ENCODE results near the gene ETNK2.
A peak's percentile ranks its signal among the peaks of the same experiment; 100 is the strongest.

Gene ETNK2

GRCh38 chr1:204161609-204162493, 10.0 kb upstream of the ETNK2 start:
- Histone ChIP-seq H3K9ac (ENCODE audit: low read depth in 1 of 2, low read length in 2 of 2) (no peak overlapping the region), H3K36me3 (ENCODE audit: control insufficient read depth in 1 of 2, insufficient read depth in 2 of 2, low read length in 2 of 2) (no peaks in the 10 kb centered on the region), H3K27ac (ENCODE audit: low read depth, low read length) (no peak overlapping the region), H3K4me1 (ENCODE audit: control insufficient read depth in 1 of 2, insufficient read depth in 2 of 2, low read length in 2 of 2) (peaks cover 0 to 4% of the 10 kb centered on the region in 2 donors), H3K27me3 (ENCODE audit: control insufficient read depth in 1 of 2, insufficient read depth in 2 of 2, low read length in 2 of 2) (peaks cover 0 to 9% of the 10 kb centered on the region in 2 donors), H3K9me3 (ENCODE audit: control insufficient read depth in 1 of 2, low read length in 2 of 2) (no peaks in the 10 kb centered on the region), H3K4me3 (ENCODE audit: low read depth in 1 of 2, low read length in 2 of 2) (no peak overlapping the region)

- Histone ChIP-seq H3K9me3 (ENCODE audit: control insufficient read depth in 1 of 2, low read length in 2 of 2) (no peaks in the 10 kb centered on the region), H3K4me3 (ENCODE audit: low read depth in 1 of 2, low read length in 2 of 2) (no peak overlapping the region)
Measured at GRCh38 chr1:204157962-204158361, 6.1 kb upstream of the ETNK2 start.

GRCh38 chr1:204155881-204156280, 4.0 kb upstream of the ETNK2 start:
- Histone ChIP-seq H3K9ac (ENCODE audit: low read depth in 1 of 2, low read length in 2 of 2) (no peak overlapping the region), H3K4me3 (ENCODE audit: low read depth in 1 of 2, low read length in 2 of 2) (no peak overlapping the region), H3K27ac (ENCODE audit: low read depth, low read length) (no peak overlapping the region), H3K36me3 (ENCODE audit: control insufficient read depth in 1 of 2, insufficient read depth in 2 of 2, low read length in 2 of 2) (no peaks in the 10 kb centered on the region), H3K4me1 (ENCODE audit: control insufficient read depth in 1 of 2, insufficient read depth in 2 of 2, low read length in 2 of 2) (peaks cover 0 to 10% of the 10 kb centered on the region in 2 donors), H3K9me3 (ENCODE audit: control insufficient read depth in 1 of 2, low read length in 2 of 2) (no peaks in the 10 kb centered on the region), H3K27me3 (ENCODE audit: control insufficient read depth in 1 of 2, insufficient read depth in 2 of 2, low read length in 2 of 2) (peaks cover 5 to 13% of the 10 kb centered on the region in 2 donors)

More at GRCh38 chr1:204157962-204158361, 6.1 kb upstream of the ETNK2 start:
- Histone ChIP-seq H3K27me3 (ENCODE audit: control insufficient read depth in 1 of 2, insufficient read depth in 2 of 2, low read length in 2 of 2) (peaks cover 0 to 13% of the 10 kb centered on the region in 2 donors), H3K4me1 (ENCODE audit: control insufficient read depth in 1 of 2, insufficient read depth in 2 of 2, low read length in 2 of 2) (peaks cover 0 to 4% of the 10 kb centered on the region in 2 donors), H3K36me3 (ENCODE audit: control insufficient read depth in 1 of 2, insufficient read depth in 2 of 2, low read length in 2 of 2) (no peaks in the 10 kb centered on the region), H3K27ac (ENCODE audit: low read depth, low read length) (no peak overlapping the region), H3K9ac (ENCODE audit: low read depth in 1 of 2, low read length in 2 of 2) (no peak overlapping the region)

GRCh38 chr1:204154568-204155255, 2.9 kb upstream of the ETNK2 start:
- Histone ChIP-seq H3K9ac (ENCODE audit: low read depth in 1 of 2, low read length in 2 of 2) (no peak overlapping the region), H3K27ac (ENCODE audit: low read depth, low read length) (no peak overlapping the region), H3K4me1 (ENCODE audit: control insufficient read depth in 1 of 2, insufficient read depth in 2 of 2, low read length in 2 of 2) (peaks cover 0 to 10% of the 10 kb centered on the region in 2 donors), H3K36me3 (ENCODE audit: control insufficient read depth in 1 of 2, insufficient read depth in 2 of 2, low read length in 2 of 2) (no peaks in the 10 kb centered on the region), H3K4me3 (ENCODE audit: low read depth in 1 of 2, low read length in 2 of 2) (no peak overlapping the region), H3K9me3 (ENCODE audit: control insufficient read depth in 1 of 2, low read length in 2 of 2) (no peaks in the 10 kb centered on the region), H3K27me3 (ENCODE audit: control insufficient read depth in 1 of 2, insufficient read depth in 2 of 2, low read length in 2 of 2) (peaks cover 5 to 13% of the 10 kb centered on the region in 2 donors)

GRCh38 chr1:204153667-204154066, 1.8 kb upstream of the ETNK2 start:
- Histone ChIP-seq H3K9ac (ENCODE audit: low read depth in 1 of 2, low read length in 2 of 2) (no peak overlapping the region), H3K27ac (ENCODE audit: low read depth, low read length) (no peak overlapping the region), H3K4me1 (ENCODE audit: control insufficient read depth in 1 of 2, insufficient read depth in 2 of 2, low read length in 2 of 2) (peaks cover 0 to 10% of the 10 kb centered on the region in 2 donors), H3K36me3 (ENCODE audit: control insufficient read depth in 1 of 2, insufficient read depth in 2 of 2, low read length in 2 of 2) (no peaks in the 10 kb centered on the region), H3K9me3 (ENCODE audit: control insufficient read depth in 1 of 2, low read length in 2 of 2) (no peaks in the 10 kb centered on the region), H3K4me3 (ENCODE audit: low read depth in 1 of 2, low read length in 2 of 2) (no peak overlapping the region), H3K27me3 (ENCODE audit: control insufficient read depth in 1 of 2, insufficient read depth in 2 of 2, low read length in 2 of 2) (peaks cover 5 to 13% of the 10 kb centered on the region in 2 donors)

GRCh38 chr1:204152310-204153044, 633 bp upstream of the ETNK2 start:
- Histone ChIP-seq H3K4me3 (ENCODE audit: low read depth in 1 of 2, low read length in 2 of 2) (peak overlapping the region; percentile 46 to 54), H3K9me3 (ENCODE audit: control insufficient read depth in 1 of 2, low read length in 2 of 2) (no peaks in the 10 kb centered on the region), H3K27ac (ENCODE audit: low read depth, low read length) (no peak overlapping the region), H3K9ac (ENCODE audit: low read depth in 1 of 2, low read length in 2 of 2) (no peak overlapping the region), H3K36me3 (ENCODE audit: control insufficient read depth in 1 of 2, insufficient read depth in 2 of 2, low read length in 2 of 2) (no peaks in the 10 kb centered on the region), H3K27me3 (ENCODE audit: control insufficient read depth in 1 of 2, insufficient read depth in 2 of 2, low read length in 2 of 2) (peaks cover 5 to 13% of the 10 kb centered on the region in 2 donors), H3K4me1 (ENCODE audit: control insufficient read depth in 1 of 2, insufficient read depth in 2 of 2, low read length in 2 of 2) (peaks cover 0 to 10% of the 10 kb centered on the region in 2 donors)

GRCh38 chr1:204150702-204151551, 917 bp downstream of the ETNK2 start:
- Histone ChIP-seq H3K9ac (ENCODE audit: low read depth in 1 of 2, low read length in 2 of 2) (peak overlapping the region in 1 of 2 donors; percentile 52), H3K4me3 (ENCODE audit: low read depth in 1 of 2, low read length in 2 of 2) (peak overlapping the region; percentile 48 to 61)

GRCh38 chr1:204149635-204150565, 1.9 kb downstream of the ETNK2 start:
- no peaks in the 10 kb centered on the region for H3K36me3 ChIP-seq (ENCODE audit: control insufficient read depth in 1 of 2, insufficient read depth in 2 of 2, low read length in 2 of 2)
- H3K9ac ChIP-seq (ENCODE audit: low read depth in 1 of 2, low read length in 2 of 2), result no peak overlapping the region
- H3K27me3 ChIP-seq (ENCODE audit: control insufficient read depth in 1 of 2, insufficient read depth in 2 of 2, low read length in 2 of 2), result peaks cover 5 to 13% of the 10 kb centered on the region in 2 donors
- no peak overlapping the region for H3K27ac ChIP-seq (ENCODE audit: low read depth, low read length)
- H3K4me1 ChIP-seq (ENCODE audit: control insufficient read depth in 1 of 2, insufficient read depth in 2 of 2, low read length in 2 of 2), result peaks cover 0 to 10% of the 10 kb centered on the region in 2 donors
- H3K9me3 ChIP-seq (ENCODE audit: control insufficient read depth in 1 of 2, low read length in 2 of 2), result no peaks in the 10 kb centered on the region
- H3K4me3 ChIP-seq (ENCODE audit: low read depth in 1 of 2, low read length in 2 of 2), result no peak overlapping the region

More at GRCh38 chr1:204150702-204151551, 917 bp downstream of the ETNK2 start:
- peaks cover 0 to 10% of the 10 kb centered on the region in 2 donors for H3K4me1 ChIP-seq (ENCODE audit: control insufficient read depth in 1 of 2, insufficient read depth in 2 of 2, low read length in 2 of 2)
- H3K27ac ChIP-seq (ENCODE audit: low read depth, low read length), result peak overlapping the region; percentile 39
- H3K27me3 ChIP-seq (ENCODE audit: control insufficient read depth in 1 of 2, insufficient read depth in 2 of 2, low read length in 2 of 2), result peaks cover 5 to 13% of the 10 kb centered on the region in 2 donors
- H3K9me3 ChIP-seq (ENCODE audit: control insufficient read depth in 1 of 2, low read length in 2 of 2), result no peaks in the 10 kb centered on the region
- H3K36me3 ChIP-seq (ENCODE audit: control insufficient read depth in 1 of 2, insufficient read depth in 2 of 2, low read length in 2 of 2), result no peaks in the 10 kb centered on the region

Measured in duodenal mucosa (tissue), 2 donors.